Raji (cell line): ENCODE data around the gene PRPF40B.
"Not testable (repeated sequence)": the region's sequence is repeated elsewhere in the genome, so short reads cannot be mapped to it uniquely, and the experiment has no call there.

Source experiments
- POLR2A ChIP-seq: IDR thresholded peaks from 2 replicates; pipeline ENCODE4 v1.6.1; 2011; ENCODE audit warnings: low read depth, low read length, control low read depth; ENCODE audit not compliant: insufficient read depth

Gene PRPF40B

GRCh38 chr12:49599961-49600360, 23.4 kb upstream of the PRPF40B start:
- TF ChIP-seq POLR2A: no peak

- TF ChIP-seq POLR2A: no peak
Observed at GRCh38 chr12:49603721-49604120, 19.6 kb upstream of the PRPF40B start.

- TF ChIP-seq POLR2A: no peak
Observed at GRCh38 chr12:49604856-49605255, 18.5 kb upstream of the PRPF40B start.

- not testable (repeated sequence) for TF ChIP-seq POLR2A
Observed at GRCh38 chr12:49605539-49605938, 17.8 kb upstream of the PRPF40B start, which contains the start of gene FAM186B. Gene FAM186B, minus strand, starts transcription at chr12:49605639. Its CDS starts 162 bp downstream, at chr12:49605477.

- no peak for TF ChIP-seq POLR2A
Observed at GRCh38 chr12:49609059-49609874, 14.1 kb upstream of the PRPF40B start.

GRCh38 chr12:49609875-49610154, 13.5 kb upstream of the PRPF40B start:
- TF ChIP-seq POLR2A: no peak

- TF ChIP-seq POLR2A: no peak
Observed at GRCh38 chr12:49612210-49612609, 11.2 kb upstream of the PRPF40B start.

- no peak for TF ChIP-seq POLR2A
Observed at GRCh38 chr12:49615725-49616124, 7.6 kb upstream of the PRPF40B start.

GRCh38 chr12:49616533-49617219, 6.7 kb upstream of the PRPF40B start:
- no peak for TF ChIP-seq POLR2A

GRCh38 chr12:49618576-49618975, 4.8 kb upstream of the PRPF40B start:
- no peak for TF ChIP-seq POLR2A

- TF ChIP-seq POLR2A: no peak
Observed at GRCh38 chr12:49619286-49619685, 4.1 kb upstream of the PRPF40B start.

- no peak for TF ChIP-seq POLR2A
Observed at GRCh38 chr12:49621651-49622500, 1.5 kb upstream of the PRPF40B start.

- no peak for TF ChIP-seq POLR2A
Observed at GRCh38 chr12:49622501-49623141, 740 bp upstream of the PRPF40B start.

- TF ChIP-seq POLR2A: no peak
Observed at GRCh38 chr12:49624921-49625577, 1.7 kb downstream of the PRPF40B start.

- TF ChIP-seq POLR2A: no peak
Observed at GRCh38 chr12:49626169-49626835, 2.9 kb downstream of the PRPF40B start.

GRCh38 chr12:49626836-49627235, 3.5 kb downstream of the PRPF40B start:
- no peak for TF ChIP-seq POLR2A
